WI38 (cell line): ENCODE measurements around the gene APIP.

Experiments
- H3K4me3 ChIP-seq: 2 replicates; pipeline ENCODE4 v1.5.1; 2011; ENCODE audit warnings: low read depth, mild to moderate bottlenecking, control low read depth, low read length
- TF ChIP-seq, protein P1 (sequence below): IDR thresholded peaks from 2 replicates; pipeline ENCODE4 v1.5.1; 2012; ENCODE audit warnings: low read depth, mild to moderate bottlenecking, control low read depth, low read length

The APIP gene

DNA sequence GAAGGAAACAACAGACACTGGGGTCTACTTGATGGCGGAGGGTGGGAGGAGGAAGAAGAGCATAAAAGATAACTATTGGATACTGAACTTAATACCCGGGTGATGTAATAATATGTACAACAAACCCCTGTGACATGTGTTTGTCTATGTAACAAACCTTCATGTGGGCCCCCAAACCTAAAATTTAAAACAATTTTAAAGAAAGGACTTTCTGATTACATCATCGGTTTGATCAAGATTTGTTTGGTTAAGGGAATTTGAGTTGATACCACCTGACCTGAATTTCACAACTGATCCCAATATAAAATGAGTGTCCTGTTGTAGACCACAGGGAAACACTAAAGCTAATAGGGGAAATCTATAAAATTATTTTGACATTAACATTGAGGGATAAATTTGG is 34.3 kb downstream of the APIP start:
- no peak overlapping the region for H3K4me3 ChIP-seq
- TF ChIP-seq, protein P1, sequence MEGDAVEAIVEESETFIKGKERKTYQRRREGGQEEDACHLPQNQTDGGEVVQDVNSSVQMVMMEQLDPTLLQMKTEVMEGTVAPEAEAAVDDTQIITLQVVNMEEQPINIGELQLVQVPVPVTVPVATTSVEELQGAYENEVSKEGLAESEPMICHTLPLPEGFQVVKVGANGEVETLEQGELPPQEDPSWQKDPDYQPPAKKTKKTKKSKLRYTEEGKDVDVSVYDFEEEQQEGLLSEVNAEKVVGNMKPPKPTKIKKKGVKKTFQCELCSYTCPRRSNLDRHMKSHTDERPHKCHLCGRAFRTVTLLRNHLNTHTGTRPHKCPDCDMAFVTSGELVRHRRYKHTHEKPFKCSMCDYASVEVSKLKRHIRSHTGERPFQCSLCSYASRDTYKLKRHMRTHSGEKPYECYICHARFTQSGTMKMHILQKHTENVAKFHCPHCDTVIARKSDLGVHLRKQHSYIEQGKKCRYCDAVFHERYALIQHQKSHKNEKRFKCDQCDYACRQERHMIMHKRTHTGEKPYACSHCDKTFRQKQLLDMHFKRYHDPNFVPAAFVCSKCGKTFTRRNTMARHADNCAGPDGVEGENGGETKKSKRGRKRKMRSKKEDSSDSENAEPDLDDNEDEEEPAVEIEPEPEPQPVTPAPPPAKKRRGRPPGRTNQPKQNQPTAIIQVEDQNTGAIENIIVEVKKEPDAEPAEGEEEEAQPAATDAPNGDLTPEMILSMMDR = no peak

- TF ChIP-seq, protein P1 = no peak
- no peak overlapping the region for H3K4me3 ChIP-seq
Observed at GRCh38 chr11:34877375-34877975, 38.7 kb downstream of the APIP start.

GRCh38 chr11:34874202-34874601 is 42.0 kb downstream of the APIP start:
- TF ChIP-seq, protein P1 = no peak
- H3K4me3 ChIP-seq = no peak overlapping the region

DNA sequence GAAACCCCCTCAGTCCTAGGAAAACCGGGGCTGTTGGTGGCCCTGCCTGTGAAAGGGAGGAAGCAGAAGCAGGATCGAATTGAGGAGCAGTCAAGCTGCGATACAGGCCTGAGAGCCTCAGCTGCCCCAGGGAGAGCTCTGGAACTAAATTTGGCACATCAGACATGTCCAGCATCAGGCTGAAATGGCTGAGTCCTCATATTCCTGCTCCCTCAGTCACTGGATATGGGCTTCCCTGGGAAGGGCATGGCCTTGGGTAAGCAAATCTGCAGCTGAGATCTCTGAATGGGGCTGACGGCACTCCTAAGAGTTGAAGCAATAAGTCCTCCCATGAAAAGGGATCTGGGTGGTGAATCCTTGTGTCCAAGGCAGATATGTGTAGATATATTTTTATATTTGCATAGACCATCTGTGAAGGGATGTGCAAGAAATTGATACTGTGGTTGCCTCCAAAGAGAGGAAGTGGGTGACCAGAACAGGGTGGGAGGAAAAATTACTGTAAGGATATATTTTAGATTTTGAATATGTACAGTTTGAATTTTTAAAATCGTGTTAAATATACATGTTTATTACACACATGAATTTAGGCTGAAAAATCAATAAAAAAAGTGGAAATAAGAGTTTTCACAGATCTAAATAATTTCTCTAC is 45.5 kb downstream of the APIP start:
- TF ChIP-seq, protein P1 = no peak

DNA sequence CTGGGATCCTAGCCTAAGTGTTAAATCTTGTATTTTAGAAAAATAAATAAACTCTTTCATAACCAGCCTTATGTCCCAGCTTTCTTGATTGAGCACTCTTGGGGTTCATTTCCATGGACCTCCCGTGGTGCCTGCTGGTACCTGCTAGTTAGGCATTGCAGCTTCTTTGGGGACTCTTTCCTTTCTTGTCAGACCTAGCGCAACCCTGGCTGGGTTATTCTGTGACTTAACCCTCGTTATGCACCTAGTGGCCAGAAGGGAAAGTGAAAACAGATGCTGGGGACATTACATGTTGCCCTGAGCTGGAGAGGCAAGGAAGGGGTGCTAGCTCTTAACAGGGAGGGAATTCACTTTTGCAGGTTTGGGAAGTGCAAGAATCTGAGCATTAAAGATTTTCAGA is 46.8 kb downstream of the APIP start:
- H3K4me3 ChIP-seq = no peak overlapping the region
- TF ChIP-seq, protein P1 = 0 out of 2 replicates have a peak, but pooled peaks have one; percentile 8

More for the DNA sequence above, 45.5 kb downstream of the APIP start:
- no peak overlapping the region for H3K4me3 ChIP-seq

- H3K4me3 ChIP-seq = no peak overlapping the region
- TF ChIP-seq, protein P1 = no peak
Observed at GRCh38 chr11:34866375-34866774, 49.8 kb downstream of the APIP start.

GRCh38 chr11:34865261-34865660 is 50.9 kb downstream of the APIP start:
- no peak overlapping the region for H3K4me3 ChIP-seq
- TF ChIP-seq, protein P1 = no peak
